ENCODE results near the gene CLIC4. TPM values are rescaled to one million over a fixed set of nuclear protein-coding genes. Genes with fewer than 3 reads are reported as not detected.

CLIC4 gene
- total and polyA plus RNA-seq, 9 of the 15 experiments (the other 6 are each of a cell fraction or from before 2014, with no cell fraction given): 16.0 to 67.5 (median 38.4) TPM

DNA sequence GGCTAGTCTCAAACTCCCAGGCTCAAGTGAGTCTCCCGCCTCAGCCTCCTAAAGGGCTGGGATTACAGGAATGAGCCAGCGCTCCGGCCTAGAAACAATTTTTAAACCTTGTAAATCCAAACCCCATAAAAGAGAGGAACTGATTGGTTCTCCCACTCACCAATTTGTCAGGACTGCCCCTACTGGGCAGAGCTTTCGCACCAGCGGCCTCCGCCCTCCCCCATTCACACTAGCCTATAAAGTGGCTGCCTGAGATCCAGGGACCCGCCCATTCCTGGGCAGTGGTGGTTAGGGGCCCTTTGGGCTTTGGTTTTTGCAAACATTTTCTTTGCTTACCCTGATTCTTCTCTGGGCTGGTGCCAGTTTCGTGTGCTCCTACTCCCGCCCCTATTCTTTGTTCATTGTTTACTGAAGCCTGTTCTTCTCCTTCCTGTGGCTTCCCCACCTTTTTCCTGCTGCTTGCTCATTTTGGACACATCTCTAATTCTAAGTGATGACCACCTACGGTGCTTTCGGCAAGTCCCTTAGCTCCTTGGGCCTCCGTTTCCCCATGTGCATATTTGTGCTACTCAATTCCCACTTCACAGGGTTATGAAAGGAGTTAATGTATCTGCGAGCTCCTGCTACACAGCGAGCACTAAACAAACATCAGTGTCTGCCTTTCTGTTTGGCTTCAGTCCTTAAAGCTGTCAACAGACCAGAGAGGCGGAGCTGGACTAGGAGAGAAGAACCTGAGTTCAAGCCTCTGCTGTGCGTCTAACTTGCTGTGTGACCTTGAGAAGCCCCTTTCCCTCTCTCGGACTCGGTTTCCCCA, 39.8 kb upstream of the CLIC4 start (continued):
- TF ChIP-seq, protein P1, sequence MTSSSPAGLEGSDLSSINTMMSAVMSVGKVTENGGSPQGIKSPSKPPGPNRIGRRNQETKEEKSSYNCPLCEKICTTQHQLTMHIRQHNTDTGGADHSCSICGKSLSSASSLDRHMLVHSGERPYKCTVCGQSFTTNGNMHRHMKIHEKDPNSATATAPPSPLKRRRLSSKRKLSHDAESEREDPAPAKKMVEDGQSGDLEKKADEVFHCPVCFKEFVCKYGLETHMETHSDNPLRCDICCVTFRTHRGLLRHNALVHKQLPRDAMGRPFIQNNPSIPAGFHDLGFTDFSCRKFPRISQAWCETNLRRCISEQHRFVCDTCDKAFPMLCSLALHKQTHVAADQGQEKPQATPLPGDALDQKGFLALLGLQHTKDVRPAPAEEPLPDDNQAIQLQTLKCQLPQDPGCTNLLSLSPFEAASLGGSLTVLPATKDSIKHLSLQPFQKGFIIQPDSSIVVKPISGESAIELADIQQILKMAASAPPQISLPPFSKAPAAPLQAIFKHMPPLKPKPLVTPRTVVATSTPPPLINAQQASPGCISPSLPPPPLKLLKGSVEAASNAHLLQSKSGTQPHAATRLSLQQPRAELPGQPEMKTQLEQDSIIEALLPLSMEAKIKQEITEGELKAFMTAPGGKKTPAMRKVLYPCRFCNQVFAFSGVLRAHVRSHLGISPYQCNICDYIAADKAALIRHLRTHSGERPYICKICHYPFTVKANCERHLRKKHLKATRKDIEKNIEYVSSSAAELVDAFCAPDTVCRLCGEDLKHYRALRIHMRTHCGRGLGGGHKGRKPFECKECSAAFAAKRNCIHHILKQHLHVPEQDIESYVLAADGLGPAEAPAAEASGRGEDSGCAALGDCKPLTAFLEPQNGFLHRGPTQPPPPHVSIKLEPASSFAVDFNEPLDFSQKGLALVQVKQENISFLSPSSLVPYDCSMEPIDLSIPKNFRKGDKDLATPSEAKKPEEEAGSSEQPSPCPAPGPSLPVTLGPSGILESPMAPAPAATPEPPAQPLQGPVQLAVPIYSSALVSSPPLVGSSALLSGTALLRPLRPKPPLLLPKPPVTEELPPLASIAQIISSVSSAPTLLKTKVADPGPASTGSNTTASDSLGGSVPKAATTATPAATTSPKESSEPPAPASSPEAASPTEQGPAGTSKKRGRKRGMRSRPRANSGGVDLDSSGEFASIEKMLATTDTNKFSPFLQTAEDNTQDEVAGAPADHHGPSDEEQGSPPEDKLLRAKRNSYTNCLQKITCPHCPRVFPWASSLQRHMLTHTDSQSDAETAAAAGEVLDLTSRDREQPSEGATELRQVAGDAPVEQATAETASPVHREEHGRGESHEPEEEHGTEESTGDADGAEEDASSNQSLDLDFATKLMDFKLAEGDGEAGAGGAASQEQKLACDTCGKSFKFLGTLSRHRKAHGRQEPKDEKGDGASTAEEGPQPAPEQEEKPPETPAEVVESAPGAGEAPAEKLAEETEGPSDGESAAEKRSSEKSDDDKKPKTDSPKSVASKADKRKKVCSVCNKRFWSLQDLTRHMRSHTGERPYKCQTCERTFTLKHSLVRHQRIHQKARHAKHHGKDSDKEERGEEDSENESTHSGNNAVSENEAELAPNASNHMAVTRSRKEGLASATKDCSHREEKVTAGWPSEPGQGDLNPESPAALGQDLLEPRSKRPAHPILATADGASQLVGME (CRISPR knock-in tag; IDR thresholded peaks at IDR 0.05): no peak
- TF ChIP-seq, protein P2, sequence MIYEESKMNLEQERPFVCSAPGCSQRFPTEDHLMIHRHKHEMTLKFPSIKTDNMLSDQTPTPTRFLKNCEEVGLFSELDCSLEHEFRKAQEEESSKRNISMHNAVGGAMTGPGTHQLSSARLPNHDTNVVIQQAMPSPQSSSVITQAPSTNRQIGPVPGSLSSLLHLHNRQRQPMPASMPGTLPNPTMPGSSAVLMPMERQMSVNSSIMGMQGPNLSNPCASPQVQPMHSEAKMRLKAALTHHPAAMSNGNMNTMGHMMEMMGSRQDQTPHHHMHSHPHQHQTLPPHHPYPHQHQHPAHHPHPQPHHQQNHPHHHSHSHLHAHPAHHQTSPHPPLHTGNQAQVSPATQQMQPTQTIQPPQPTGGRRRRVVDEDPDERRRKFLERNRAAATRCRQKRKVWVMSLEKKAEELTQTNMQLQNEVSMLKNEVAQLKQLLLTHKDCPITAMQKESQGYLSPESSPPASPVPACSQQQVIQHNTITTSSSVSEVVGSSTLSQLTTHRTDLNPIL (CRISPR knock-in tag; IDR thresholded peaks at IDR 0.05): no peak
- no peak for TF ChIP-seq SMARCA4 (IDR thresholded peaks at IDR 0.05)
- no peak for TF ChIP-seq CBFA2T2 (conservative IDR thresholded peaks at IDR 0.05)
- no peak for TF ChIP-seq E2F6 (IDR thresholded peaks at IDR 0.05; ENCODE audit: borderline replicate concordance in 1 of 2, extremely low read depth in 1 of 2, insufficient read depth in 1 of 2, insufficient read length in 1 of 2, low read depth in 1 of 2, low read length in 1 of 2, poor library complexity in 1 of 2, severe bottlenecking in 1 of 2)
- 0 out of 2 replicates have a peak, but pooled peaks have one; percentile 43 for TF ChIP-seq ATF7 (IDR thresholded peaks at IDR 0.05)
- no peak for TF ChIP-seq HBP1 (CRISPR knock-in tag; IDR thresholded peaks at IDR 0.05)
- TF ChIP-seq POLR2B (IDR thresholded peaks at IDR 0.05; ENCODE audit: low read depth, partially characterized antibody): peak; percentile 32
- TF ChIP-seq RBM14 (IDR thresholded peaks at IDR 0.05; ENCODE audit: borderline replicate concordance, insufficient read depth, low read depth, low read length): no peak
- TF ChIP-seq TAF7 (tag; IDR thresholded peaks at IDR 0.05): no peak
- no peak for TF ChIP-seq TCF7L2 (IDR thresholded peaks at IDR 0.05; ENCODE audit: low read depth, low read length)
- TF ChIP-seq YBX1 (IDR thresholded peaks at IDR 0.05): no peak
- no peak for TF ChIP-seq ARID3A (IDR thresholded peaks at IDR 0.05; ENCODE audit: borderline replicate concordance, low read depth, low read length)
- no peak for TF ChIP-seq POLR2H (tag; IDR thresholded peaks at IDR 0.05; ENCODE audit: low read depth)
- TF ChIP-seq CSDE1 (IDR thresholded peaks at IDR 0.05): no peak

All from K562 (cell line).